DND-41 (cell line): ENCODE measurements around the gene CDC45.

ENCODE experiments used
- EZH2 ChIP-seq: IDR thresholded peaks from 3 replicates; pipeline ENCODE4 v1.6.1; 2012; ENCODE audit warnings: borderline replicate concordance, low read depth, mild to moderate bottlenecking, moderate library complexity, low read length, inconsistent platforms; ENCODE audit not compliant: severe bottlenecking
- TF ChIP-seq, protein P1 (sequence below): IDR thresholded peaks from 2 replicates; pipeline ENCODE4 v1.5.1; 2012; ENCODE audit warnings: borderline replicate concordance, low read length, moderate library complexity, mild to moderate bottlenecking; ENCODE audit not compliant: poor library complexity, severe bottlenecking; ENCODE audit errors: extremely low read depth

DNA sequence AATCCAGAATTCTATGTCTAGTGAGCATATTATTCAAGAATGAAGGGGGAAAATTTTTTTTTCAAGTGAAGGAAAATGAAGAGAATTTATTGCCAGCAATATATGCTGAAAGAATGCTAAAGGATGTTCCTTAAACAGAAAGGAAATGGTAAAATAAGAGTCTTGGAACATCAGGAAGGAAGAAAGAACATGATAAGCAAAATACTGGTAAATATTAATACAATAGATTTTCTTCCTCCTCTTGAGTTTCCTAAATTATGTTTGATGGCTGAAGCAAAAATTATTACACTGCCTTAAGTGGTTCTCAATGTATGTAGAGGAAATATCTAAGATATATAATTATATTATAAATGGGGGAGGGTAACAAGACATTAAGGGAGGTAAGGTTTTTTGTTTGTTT lies 54.1 kb downstream of the CDC45 start:
- TF ChIP-seq, protein P1, sequence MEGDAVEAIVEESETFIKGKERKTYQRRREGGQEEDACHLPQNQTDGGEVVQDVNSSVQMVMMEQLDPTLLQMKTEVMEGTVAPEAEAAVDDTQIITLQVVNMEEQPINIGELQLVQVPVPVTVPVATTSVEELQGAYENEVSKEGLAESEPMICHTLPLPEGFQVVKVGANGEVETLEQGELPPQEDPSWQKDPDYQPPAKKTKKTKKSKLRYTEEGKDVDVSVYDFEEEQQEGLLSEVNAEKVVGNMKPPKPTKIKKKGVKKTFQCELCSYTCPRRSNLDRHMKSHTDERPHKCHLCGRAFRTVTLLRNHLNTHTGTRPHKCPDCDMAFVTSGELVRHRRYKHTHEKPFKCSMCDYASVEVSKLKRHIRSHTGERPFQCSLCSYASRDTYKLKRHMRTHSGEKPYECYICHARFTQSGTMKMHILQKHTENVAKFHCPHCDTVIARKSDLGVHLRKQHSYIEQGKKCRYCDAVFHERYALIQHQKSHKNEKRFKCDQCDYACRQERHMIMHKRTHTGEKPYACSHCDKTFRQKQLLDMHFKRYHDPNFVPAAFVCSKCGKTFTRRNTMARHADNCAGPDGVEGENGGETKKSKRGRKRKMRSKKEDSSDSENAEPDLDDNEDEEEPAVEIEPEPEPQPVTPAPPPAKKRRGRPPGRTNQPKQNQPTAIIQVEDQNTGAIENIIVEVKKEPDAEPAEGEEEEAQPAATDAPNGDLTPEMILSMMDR, result no peak
- no peak for TF ChIP-seq EZH2
